Cerebellar nuclear complex (tissue), 1 donor: ENCODE data around the gene ADAM10.

Experiments
- DNase-seq, 2 experiments: peaks; one replicate each; lab custom pipeline; 2025; lab: John Stamatoyannopoulos, UW

ADAM10 gene

DNA sequence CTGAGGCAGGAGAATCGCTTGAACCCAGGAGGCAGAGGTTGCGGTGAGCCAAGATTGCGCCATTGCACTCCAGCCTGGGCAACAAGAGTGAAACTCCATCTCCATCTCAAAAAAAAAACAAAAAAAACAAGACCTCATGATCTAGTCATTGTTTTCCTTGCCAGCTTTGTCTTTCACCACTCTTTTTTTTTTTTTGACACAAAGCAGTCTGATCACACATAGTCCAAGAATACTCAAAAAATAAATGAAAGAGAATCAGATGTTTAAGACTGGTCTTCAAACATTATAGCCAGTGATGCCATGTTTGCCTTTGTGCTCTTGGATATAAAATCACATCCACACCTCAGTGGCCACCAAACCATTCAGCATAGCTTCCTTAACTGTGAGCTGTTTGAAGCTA, 5.8 kb upstream of the ADAM10 start:
- DNase-seq, result no peak

DNA sequence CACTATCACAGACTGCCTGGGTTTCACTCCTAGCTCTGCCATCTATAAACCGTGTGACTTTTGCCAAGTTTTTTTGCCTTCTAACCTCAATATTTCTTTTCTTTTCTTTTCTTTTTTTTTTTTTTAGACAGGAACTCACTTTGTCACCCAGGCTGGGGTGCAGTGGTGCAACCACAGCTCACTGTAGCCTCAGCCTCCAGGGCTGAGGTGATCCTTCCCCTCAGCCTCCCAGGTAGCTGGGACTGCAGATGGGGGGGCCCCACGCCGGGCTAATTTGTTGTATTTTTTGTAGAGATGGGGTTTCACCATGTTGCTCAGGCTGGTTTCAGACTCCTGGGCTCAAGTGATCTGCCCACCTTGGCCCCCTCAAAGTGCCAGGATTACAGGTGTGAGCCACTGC, 3.2 kb upstream of the ADAM10 start:
- no peak for DNase-seq

DNA sequence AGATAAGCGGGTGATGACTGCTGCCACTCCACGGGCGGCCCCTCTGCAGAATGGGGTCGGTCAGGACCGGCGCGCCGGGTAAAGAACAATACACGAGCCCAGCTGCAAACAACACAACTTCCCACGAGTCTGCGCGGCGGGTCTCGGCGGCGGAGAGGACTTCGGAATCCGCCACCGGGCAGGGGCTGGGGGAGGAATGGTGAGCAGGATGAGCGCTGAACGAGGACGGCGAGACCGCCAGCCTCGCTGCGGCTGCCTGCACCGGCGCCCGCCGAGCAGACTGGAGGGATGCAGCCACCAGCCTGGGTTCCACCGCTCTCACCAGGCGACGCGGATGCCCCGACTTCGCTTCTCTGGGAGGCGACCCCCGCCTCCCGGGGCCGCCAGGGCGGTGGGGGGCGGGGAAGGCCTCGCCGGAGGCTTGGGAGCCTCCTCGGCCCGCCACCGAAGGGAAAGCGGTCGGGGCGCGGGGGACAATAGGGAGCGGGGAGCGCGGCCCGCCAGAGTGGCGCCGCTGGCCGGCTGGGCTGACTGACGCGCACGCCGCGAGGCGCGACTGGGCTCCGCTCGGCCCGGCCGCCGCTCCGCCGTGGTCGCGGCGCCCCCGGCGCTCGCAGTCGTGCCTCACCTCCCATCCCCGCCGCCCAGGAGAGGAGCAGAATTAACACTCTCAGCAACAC, 515 bp downstream of the ADAM10 start:
- DNase-seq, result no peak

DNA sequence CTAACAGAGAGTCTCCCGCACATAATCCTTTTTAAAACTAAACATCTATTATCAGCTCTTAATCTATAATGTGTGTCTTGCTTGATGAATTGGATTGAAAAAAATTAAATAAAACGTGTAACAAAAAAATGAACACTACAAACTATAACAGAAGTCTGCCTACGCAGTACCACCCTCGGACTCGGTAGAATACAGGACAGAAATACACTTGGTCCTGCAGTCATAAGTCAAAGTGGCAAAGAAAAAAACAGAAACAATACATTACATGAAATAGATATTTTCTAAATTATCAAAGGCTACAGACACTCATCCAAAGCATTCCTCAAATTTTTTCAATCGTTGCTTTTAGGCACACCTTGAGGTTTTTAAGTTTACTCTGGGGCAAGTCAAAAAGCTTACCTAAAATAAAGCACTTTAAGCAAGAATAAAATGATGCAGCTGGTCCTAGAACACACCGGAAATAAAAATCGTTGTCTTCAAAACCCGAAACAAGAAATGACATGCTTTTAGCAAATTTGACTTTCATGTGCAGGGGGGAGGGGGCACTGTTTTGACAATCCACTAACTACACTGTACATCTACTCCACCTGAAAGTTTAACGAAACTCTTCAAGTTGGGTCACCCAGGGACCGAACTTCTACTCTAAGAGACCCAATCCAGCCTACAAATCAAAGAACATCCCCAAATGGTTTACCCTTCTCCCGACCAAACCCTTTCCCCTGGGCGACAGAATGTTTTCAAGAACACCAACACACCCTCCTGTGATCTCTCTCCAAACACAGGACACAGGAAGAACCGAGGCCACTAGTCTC, 1.3 kb downstream of the ADAM10 start:
- no peak for DNase-seq

DNA sequence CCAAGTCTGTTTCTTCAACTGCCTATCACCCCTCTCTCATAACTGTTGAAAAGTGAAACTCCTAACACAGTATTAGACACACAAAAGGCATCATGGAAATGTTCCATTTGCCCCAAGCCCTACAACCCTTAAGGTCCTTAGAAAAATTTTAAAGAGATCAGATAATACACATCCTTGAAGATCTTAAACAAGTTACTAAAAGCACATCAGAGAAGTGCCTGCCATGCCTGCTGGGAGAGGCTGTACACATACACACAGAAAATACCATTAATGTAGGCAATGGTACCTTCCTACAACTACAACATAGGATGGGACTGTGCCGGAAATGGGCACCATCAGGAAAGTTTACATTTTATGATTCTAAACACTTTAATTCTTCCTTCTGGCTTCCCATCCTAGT, 3.3 kb downstream of the ADAM10 start:
- DNase-seq, result no peak

DNA sequence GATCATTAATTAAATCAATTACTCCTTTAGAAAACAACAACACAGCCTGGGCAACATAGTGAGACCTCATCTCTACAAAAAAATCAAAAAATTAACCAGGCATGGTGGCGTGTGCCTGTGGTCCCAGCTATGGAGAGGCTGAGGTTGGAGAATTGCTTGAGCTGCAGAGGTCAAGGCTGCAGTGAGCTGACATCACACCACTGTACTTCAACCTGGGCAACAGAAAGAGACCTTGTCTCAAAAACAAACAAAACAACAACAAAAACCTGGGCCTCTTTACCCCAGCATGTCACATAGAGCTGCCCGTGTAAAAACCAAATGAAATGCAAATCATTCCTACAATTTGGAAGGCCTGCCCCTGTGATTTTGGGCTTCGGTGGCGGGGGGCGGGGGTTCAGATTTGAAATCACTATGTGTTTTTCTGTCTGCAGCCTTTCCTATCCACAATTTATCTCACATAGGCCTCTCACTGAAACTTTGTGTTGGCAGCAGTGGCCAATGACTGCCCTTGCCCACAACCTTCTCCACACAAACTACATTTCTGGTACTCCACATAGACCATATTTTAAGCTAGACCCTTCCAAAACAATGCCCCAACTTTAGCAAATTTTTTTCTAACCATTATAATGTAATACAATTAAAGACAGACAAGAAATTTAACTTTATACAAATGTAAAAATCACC, 6.5 kb downstream of the ADAM10 start:
- DNase-seq, result no peak

DNA sequence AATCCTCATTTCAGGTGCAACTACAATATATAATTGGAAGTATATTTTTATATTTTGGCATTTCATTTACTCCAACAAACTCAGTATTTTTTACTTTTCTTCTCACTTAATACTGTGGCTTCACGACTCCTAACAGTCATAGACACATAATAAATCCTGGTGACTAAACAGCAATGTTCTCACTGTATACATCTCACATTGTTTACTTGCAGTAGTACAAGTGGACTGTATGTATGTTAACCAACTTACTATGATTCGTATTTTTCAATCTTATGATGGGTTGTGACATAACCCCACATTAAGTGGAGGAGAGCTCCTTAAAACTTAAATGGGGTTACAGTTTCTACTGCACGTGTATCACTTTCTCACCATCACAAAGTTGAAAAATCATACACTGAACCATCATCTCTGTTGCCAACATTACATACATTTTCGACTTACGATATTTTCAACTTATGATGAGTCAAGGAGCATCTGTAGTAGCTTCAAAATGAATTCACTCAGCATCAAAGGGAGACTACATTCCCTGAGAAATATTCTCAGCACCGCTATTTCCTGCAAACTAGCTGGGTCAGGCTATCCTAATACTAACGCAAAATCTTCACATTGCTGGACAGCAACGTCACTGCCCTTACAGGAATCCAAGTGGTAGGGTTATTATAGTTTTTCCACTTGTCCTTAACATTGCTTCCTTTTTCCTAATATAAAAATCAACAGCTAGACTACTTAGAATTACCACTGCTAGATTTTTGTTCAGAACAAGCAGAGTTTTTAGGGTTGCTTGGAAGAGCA, 7.3 kb downstream of the ADAM10 start:
- DNase-seq, result no peak

DNA sequence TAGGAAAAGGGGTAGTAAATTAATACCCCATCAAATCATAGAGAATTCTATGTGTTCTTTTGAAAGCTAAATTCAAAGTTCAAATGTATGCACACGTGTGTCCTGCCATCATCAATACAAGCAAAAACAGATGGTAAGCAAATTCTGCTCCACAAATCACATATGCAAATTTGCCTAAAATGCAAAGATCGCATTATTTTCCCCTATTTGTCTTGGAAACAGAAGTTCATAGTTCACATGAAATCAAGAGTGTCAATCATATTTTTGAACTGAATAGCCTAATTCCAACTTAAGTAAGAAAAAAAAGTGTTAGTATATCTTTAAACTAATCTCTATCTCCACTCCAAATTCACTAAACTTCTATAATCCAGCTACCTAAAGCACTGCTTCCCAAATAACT, 8.5 kb downstream of the ADAM10 start:
- DNase-seq, result no peak

DNA sequence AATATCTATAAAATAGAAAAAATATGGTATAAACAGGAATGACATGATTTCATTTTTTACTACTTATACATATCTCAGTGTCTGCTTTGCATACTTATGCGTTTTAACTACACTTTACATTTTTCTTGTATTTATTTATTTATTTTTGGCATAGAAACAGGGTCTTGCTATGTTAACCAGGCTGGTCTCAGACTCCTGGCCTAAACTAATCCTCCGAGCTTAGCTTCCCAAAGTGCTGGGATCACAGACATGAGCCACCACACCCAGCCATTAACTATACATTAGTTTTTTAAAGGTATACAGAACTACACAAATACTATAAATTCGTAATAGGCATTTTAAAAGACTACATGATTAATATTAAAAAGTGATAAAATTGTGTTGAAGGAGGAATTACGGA, 9.1 kb downstream of the ADAM10 start:
- no peak for DNase-seq

DNA sequence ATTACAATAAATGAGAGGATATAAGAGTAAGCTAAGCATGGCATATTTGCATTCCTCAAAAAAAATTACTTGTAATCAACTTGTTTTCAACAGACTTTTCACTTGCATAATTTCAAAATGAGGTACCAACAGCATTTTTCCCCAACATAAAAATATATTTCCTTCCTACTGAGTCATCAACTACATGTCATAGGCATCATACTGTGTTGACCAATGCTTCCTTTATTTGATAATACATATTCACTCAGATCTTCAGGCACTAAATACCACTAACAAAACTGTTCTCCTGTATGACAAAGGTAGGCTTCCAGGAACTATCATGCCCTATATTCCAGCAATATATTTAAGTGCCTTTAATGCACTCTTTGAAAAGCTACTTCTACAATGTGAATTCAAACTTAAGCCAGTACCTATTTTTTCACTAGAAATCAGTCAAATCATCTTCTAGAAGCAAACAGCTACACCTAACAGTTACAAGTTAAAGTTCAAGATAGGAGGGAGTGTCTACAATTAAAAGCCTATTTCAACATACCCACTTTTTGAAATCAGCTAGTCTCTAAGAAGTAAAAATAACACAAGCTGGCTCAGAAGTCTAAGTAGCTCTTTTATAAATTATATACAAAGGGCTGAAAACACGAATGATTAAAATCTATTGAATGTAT, 11.3 kb downstream of the ADAM10 start:
- DNase-seq, result no peak

DNA sequence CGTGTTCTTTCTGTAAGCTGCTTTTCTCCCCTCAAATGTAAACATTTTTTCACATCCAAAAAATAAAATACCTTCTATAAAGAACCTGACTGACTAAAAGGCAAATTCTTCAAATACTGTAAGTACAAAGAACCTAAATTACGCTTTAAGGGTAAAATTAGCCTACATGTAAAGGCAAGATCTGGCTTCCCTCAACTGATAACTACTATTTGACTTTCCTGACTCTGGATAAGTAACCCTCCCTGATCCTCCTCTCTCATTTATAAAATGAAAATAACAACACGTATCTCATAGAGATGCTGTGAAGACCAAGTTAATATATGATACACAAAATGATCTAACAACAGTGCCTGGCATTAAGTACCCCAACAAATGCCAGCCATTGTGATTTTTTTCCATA, 12.2 kb downstream of the ADAM10 start:
- no peak for DNase-seq

DNA sequence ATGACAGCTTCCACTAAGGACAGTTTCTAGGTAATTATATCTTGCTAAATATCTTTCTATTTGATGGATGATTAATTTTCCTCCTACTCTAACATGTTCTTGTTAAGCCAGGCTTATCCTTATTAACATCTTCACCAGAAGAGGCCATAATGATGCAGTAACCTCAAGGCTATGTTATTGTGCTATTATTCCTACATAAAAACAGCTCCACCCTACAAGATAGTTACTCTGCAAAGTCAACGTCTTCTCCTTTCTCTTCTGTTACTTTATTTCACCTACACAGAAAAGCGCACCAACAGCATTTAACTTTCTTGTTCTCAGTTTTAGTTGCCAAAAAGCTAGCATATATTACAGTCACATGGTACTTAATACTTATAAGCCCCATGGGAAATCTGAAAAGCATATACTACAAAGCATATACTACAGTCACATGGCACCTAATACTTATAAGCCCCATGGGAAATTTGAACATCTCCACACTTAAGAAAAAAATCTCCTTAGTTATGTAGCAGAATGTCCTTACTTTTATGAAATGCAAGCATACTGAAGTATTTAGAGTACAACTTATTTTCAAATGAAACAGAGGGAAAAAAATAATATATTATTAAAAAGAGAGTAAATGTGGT, 13.4 kb downstream of the ADAM10 start:
- DNase-seq, result no peak

DNA sequence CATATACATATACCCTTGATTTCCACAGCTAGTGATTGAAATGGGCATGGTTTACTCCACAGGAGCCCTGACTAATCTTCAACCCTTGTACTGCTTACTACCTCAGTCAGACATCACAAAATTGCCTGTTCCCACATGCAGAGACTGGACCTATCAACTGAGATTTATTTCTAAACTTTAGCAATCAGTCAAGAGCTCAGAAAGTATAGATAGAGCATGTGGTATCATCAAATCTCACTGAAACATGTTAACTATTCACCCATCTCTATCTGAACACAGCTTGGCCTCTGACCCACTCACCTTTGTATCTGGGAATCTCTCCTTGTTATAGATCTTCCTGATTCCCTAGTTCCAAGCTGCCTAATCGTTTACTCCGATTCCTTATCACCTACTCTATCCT, 14.6 kb downstream of the ADAM10 start:
- no peak for DNase-seq

DNA sequence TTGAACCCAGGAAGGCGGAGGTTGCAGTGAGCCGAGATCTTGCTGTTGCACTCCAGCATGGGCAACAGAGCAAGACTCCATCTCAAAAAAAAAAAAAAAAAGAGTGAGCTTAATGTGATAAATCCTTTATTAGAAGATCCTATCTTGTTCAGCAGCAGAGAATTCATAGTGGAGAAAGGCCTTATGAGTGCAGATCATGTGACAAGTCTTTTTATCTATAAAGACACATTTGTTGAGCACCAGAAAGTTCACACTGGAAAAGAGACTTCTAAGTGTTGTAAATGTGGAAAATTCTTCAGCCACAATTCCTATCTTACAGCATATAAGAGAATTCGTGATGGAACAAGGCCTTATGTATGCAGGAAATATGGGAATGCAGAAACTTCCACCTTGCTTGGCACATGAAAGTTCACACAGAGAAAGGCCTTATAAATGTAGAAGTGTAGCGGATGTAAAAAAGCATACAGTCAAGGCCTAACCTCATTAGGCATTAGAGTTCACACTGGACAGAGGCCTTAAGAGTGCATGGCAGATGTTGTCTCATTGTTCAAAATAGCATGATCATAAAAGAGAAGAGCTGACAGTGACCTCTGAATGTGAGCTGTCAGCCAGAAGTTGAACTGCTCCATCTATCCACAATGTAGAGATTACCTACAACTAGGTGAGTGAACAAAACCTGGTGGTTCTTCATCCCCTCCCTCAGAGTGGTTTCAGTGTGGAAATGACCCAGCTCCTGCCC, 16.7 kb downstream of the ADAM10 start:
- no peak for DNase-seq

DNA sequence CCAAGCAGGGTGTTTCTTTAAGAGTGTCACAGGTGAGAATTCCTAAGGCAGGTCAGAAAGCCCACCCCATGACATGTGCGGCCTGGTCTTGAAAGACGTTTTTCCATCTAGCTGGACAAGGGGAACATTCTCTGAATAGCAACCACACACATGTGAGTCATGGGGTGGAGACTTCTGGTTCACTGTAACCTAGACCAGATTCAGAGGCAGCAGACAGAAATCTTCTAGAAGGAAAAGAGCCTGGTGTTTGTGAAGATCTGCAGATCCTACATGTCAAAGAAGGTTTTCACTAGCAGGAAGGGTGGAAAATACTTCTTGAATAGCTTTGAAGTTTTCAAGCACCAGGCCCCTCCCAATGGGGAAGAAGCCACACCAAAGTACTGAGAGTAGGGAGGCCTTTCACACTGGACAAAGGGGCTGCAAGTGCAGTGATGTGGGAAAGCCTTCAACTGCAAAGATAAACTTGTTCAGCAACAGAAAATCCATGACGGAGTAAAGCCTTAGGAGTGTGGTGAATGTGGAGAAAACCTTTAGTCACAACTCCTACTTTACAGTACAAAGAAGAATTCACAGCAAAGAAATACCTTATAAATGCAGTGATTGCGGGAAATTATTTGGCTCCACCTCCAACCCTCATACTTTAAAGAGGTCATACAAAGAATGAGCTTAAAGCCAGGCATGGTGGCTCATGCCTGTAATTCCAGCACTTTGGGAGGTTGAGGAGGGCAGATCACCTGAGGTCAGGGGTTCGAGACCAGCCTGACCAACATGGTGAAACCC, 17.6 kb downstream of the ADAM10 start:
- DNase-seq, result no peak

DNA sequence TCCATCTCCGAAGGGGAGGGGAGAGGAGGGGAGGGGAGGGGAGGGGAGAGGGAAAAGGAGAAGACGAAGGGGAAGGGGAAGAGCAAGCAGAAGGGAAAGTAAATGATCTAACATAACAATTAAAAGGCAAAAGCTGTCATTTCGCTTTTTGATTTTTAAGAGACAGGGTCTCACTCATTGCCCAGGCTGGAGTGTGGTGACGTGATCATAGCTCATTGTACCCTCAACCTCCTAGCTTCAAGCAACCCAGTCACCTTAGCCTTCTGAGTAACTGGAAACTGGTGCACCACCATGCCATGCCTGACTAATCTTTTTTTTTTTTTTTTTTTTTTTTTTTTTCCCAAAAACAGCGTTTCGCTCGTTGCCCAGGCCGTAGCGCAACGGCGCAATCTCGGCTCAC, 22.6 kb downstream of the ADAM10 start:
- DNase-seq, result no peak

DNA sequence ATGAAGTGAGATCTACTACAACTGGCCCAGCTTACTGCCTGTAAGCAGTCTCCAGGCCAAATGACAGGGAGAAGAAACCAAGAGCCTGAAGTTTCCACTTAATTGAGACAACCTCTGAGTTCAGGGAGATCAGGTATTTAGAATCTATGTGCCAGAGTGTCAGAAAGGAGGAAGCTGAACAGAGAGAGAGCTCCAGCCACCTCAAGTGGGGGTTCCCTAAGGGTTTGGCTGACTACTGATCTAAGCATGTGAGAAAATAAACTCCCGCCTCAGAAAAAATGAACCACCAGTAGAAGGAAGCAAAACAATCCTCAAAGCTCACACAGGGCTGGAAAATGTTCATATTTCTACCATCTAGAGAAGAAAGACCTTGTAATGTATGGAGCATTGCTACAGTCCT, 25.0 kb downstream of the ADAM10 start:
- DNase-seq, result no peak

DNA sequence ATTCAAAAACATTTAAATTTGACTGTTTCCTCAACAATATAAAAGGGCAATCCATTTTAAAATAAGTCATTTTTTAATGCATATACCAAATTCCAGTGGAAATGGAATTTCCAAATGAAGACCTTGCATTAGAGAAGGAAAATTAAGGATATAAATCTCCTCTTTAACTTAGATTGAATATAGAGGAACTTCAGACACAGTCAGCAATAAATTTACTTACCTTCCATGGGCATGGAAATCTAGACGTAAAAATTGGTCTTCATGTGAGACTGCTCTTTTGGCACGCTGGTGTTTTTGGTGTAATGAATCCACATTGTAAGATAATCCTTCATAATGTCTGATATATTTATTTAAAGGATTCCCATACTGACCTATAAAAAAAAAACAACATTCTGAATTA, 32.1 kb downstream of the ADAM10 start:
- DNase-seq, result no peak

DNA sequence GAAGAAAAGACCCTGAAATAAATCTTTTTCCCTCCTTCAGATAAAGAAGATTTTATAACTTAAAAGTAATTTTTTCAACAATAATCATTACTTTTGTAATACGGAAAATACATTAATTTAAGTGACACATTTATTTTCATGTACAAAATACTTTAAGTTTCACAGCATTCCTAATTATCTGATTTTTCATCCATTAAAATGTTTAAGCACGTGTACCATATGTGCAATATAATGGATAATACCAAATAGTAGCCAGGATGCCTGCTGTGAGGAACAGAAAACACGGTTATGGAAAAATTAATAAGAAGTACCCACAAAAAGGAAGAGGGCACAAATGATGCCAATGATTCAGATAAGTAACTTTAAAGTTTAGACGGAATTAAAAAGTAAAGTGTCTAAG, 33.5 kb downstream of the ADAM10 start:
- DNase-seq, result no peak
